ENCODE measurements around the gene OR10AD1. TPM values are rescaled to one million over a fixed set of nuclear protein-coding genes. Genes with fewer than 3 reads are reported as not detected.

OR10AD1 gene
- total and polyA plus RNA-seq, 10 of the 15 experiments (the other 5 are each of a cell fraction or from before 2014, with no cell fraction given) = 0.04 to 0.12 TPM; not detected in 8

GRCh38 chr12:48194799-48195201, 8.3 kb downstream of the OR10AD1 start:
- DNase-seq (ENCODE audit: low read depth, low spot score) (no peak), ATAC-seq (no peak), FAIRE-seq (no peak)
- no peaks in the 10 kb centered on the region for H3K36me3 ChIP-seq (ENCODE audit: control insufficient read depth in 2 of 2, insufficient read depth in 2 of 2, low read length in 1 of 2)
- H3K9ac ChIP-seq (ENCODE audit: control insufficient read depth, insufficient read depth, low read length) = no peak overlapping the region
- no peak overlapping the region for H2AFZ ChIP-seq (ENCODE audit: control insufficient read depth, low read depth, low read length)
- POLR2A ChIA-PET = no interaction called here
- H3K4me3 ChIP-seq = no peak overlapping the region
- in situ Hi-C loops (cut with MboI) = no loop called here
- RAD21 ChIA-PET (ENCODE audit: unreplicated experiment) = no interaction called here
- H3K27me3 ChIP-seq (replicated peaks in 1 of 2; ENCODE audit: control insufficient read depth in 2 of 2, insufficient read depth in 2 of 2, low read length in 1 of 2) = no peaks in the 10 kb centered on the region
- BruUV-seq (replicated peaks) = no TSS peak
- TF ChIP-seq NR2C2 (IDR thresholded peaks at IDR 0.05; ENCODE audit: borderline replicate concordance, control insufficient read depth, insufficient read length, low read depth) (no peak), ZBTB33 (IDR thresholded peaks at IDR 0.05) (no peak), MAX (IDR thresholded peaks at IDR 0.05; ENCODE audit: low read depth, low read length) (no peak), SIN3A (IDR thresholded peaks at IDR 0.05; ENCODE audit: low read depth, low read length) (no peak), PBX3 (IDR thresholded peaks at IDR 0.05; ENCODE audit: insufficient replicate concordance, low read depth, low read length) (no peak)
- no peak overlapping the region for H3K27ac ChIP-seq (ENCODE audit: control insufficient read depth, insufficient read depth)
- 0 out of 2 replicates have a peak, but pooled peaks cover 3% of the 10 kb centered on the region for H3K4me1 ChIP-seq (ENCODE audit: control insufficient read depth, insufficient read depth, low read length)
- peaks cover 13% of the 10 kb centered on the region for H3K79me2 ChIP-seq (ENCODE audit: control insufficient read depth, insufficient read depth, low read length)
- H4K20me1 ChIP-seq (ENCODE audit: control insufficient read depth, insufficient read depth) = no peaks in the 10 kb centered on the region
- SMC1A ChIA-PET (ENCODE audit: uncharacterized antibody, unreplicated experiment) = no interaction called here
- 24% methylated on average over 1 of the region's 1 CpG for WGBS (ENCODE audit: insufficient coverage, insufficient replicate concordance, low lambda C conversion rate, missing lambda C conversion rate)
- CTCF ChIA-PET = interaction anchor here (1.2 kb wide), 1 partner anchor 12 kb away, joined by 3 read pairs; the partner anchor contains the start of gene CCDC184
- intact Hi-C loops (cut with micrococcal nuclease; ENCODE audit: unreplicated experiment) = loop anchor here (10.0 kb wide), 1 partner anchor 160 kb away; the partner anchor contains the start of gene ZNF641
- no peak overlapping the region for H3K4me2 ChIP-seq (ENCODE audit: control insufficient read depth, insufficient read depth)
- no peaks in the 10 kb centered on the region for H3K9me3 ChIP-seq (replicated peaks; ENCODE audit: control insufficient read depth, insufficient read depth, low read length)
